SK-N-SH (cell line): ENCODE results near the gene MAGI2. TPM values are rescaled to one million over a fixed set of nuclear protein-coding genes. Genes with fewer than 3 reads are reported as not detected.

Source experiments
- CTCF ChIA-PET: fragments of 300-600, 350-600 bp; formaldehyde crosslinking; extraction: SDS; loops from one replicate; lab custom pipeline; 2021; lab: Yijun Ruan, JAX
- POLR2A ChIA-PET: fragments of 350-600 bp; sonication (Branson Sonifier 250); formaldehyde crosslinking; extraction: SDS; loops from one replicate; lab custom pipeline; 2020; ENCODE audit warnings: antibody characterized with exemption, inconsistent platforms; lab: Yijun Ruan, JAX
- DNase-seq: peaks from one replicate; pipeline ENCODE4 v3.0.0; 2012
- H2AFZ ChIP-seq: fragments of 200-600 bp; sonication (generic); 2 replicates; pipeline ENCODE4 v1.8.1; 2016; ENCODE audit warnings: antibody characterized with exemption, mild to moderate bottlenecking, low read depth
- H3F3A ChIP-seq: fragments of 200-600 bp; sonication (generic); replicated peaks from 2 replicates; pipeline ENCODE3; 2016; ENCODE audit warnings: antibody characterized with exemption, mild to moderate bottlenecking; ENCODE audit not compliant: insufficient read depth
- H3K27ac ChIP-seq, 2 experiments: fragments of 200-500 bp in 1 of 2; fragments of 200-600 bp in 1 of 2; sonication (Bioruptor generic) in 1 of 2; sonication (generic), shearing (Covaris generic) in 1 of 2; 2 replicates each; pipeline versions ENCODE4 v1.5.1 to v1.6.1; 2014 to 2016; ENCODE audit warnings: low read depth in 2 of 2, inconsistent platforms in 1 of 2, low read length in 1 of 2, mild to moderate bottlenecking in 1 of 2, mixed read lengths in 1 of 2
- H3K27me3 ChIP-seq: fragments of 200-600 bp; sonication (generic), shearing (Covaris generic); 2 replicates; pipeline ENCODE4 v1.6.1; 2016; ENCODE audit warnings: mixed run types; ENCODE audit not compliant: insufficient read depth
- H3K36me3 ChIP-seq, 2 experiments: fragments of 200-500 bp in 1 of 2; fragments of 200-600 bp in 1 of 2; sonication (Bioruptor generic) in 1 of 2; sonication (generic) in 1 of 2; replicated peaks in 1 of 2; 2 replicates each; pipeline versions ENCODE3 to v1.5.1; 2014 to 2016; ENCODE audit warnings: low read length in 1 of 2, mild to moderate bottlenecking in 1 of 2; ENCODE audit not compliant: insufficient read depth in 2 of 2, control insufficient read depth in 1 of 2
- H3K4me1 ChIP-seq, 2 experiments: fragments of 200-500 bp in 1 of 2; fragments of 200-600 bp in 1 of 2; sonication (Bioruptor generic) in 1 of 2; sonication (generic), shearing (Covaris generic) in 1 of 2; 2 replicates each; pipeline versions ENCODE4 v1.5.1 to v1.6.1; 2014 to 2016; ENCODE audit warnings: low read depth in 1 of 2, low read length in 1 of 2, mixed run types in 1 of 2; ENCODE audit not compliant: insufficient read depth in 2 of 2, control insufficient read depth in 1 of 2
- H3K4me2 ChIP-seq: fragments of 200-600 bp; sonication (generic), shearing (Covaris generic); 2 replicates; pipeline ENCODE4 v1.6.1; 2017; ENCODE audit warnings: mixed run types
- H3K4me3 ChIP-seq, 2 experiments: fragments of 200-500 bp in 1 of 2; fragments of 200-600 bp in 1 of 2; sonication (Bioruptor generic) in 1 of 2; sonication (generic), shearing (Covaris generic) in 1 of 2; 2 replicates each; pipeline versions ENCODE4 v1.5.1 to v1.8.1; 2014 to 2016; ENCODE audit warnings: low read depth in 2 of 2, inconsistent platforms in 1 of 2, low read length in 1 of 2, mild to moderate bottlenecking in 1 of 2, mixed read lengths in 1 of 2, moderate library complexity in 1 of 2
- H3K79me2 ChIP-seq: fragments of 200-600 bp; sonication (generic); 2 replicates; pipeline ENCODE4 v1.8.1; 2017; ENCODE audit warnings: mild to moderate bottlenecking; ENCODE audit not compliant: insufficient read depth
- H3K9ac ChIP-seq: fragments of 200-600 bp; sonication (generic); 2 replicates; pipeline ENCODE4 v1.6.1; 2017; ENCODE audit warnings: mixed run types
- H3K9me2 ChIP-seq: fragments of 200-600 bp; sonication (generic); 2 replicates; pipeline ENCODE4 v1.6.1; 2017; ENCODE audit warnings: mixed run types
- H3K9me3 ChIP-seq: fragments of 200-600 bp; sonication (generic); 2 replicates; pipeline ENCODE4 v1.6.1; 2017; ENCODE audit warnings: mixed run types, mild to moderate bottlenecking, moderate library complexity
- H4K20me1 ChIP-seq: fragments of 200-600 bp; sonication (generic); 2 replicates; pipeline ENCODE4 v1.6.1; 2017; ENCODE audit warnings: mild to moderate bottlenecking, mixed run types; ENCODE audit not compliant: insufficient read depth
- CHD2 ChIP-seq: fragments of 150-350 bp; IDR thresholded peaks from 2 replicates; pipeline ENCODE4 v1.6.1; 2018; ENCODE audit warnings: low read length; ENCODE audit not compliant: partially characterized antibody
- CTCF ChIP-seq: fragments of 200-600 bp; sonication (generic); IDR thresholded peaks from 2 replicates; pipeline ENCODE4 v1.6.1; 2017; ENCODE audit warnings: antibody characterized with exemption, mild to moderate bottlenecking, moderate library complexity
- ELF1 ChIP-seq: IDR thresholded peaks from 2 replicates; pipeline ENCODE4 v1.4.0; 2012
- FOXJ3 ChIP-seq: sonication (generic); formaldehyde crosslinking; IDR thresholded peaks from 2 replicates; pipeline ENCODE4 v1.5.1; 2020; ENCODE audit warnings: mild to moderate bottlenecking, missing genetic modification reagents
- GABPA ChIP-seq: IDR thresholded peaks from 2 replicates; pipeline ENCODE4 v1.4.0; 2012; ENCODE audit warnings: low read depth, mild to moderate bottlenecking
- GATA2 ChIP-seq: sonication (generic); formaldehyde crosslinking; IDR thresholded peaks from 2 replicates; pipeline ENCODE4 v1.5.0; 2020; ENCODE audit warnings: mild to moderate bottlenecking, missing genetic modification reagents
- IRF3 ChIP-seq: fragments of 150-350 bp; IDR thresholded peaks from 2 replicates; pipeline ENCODE4 v1.6.1; 2016; ENCODE audit warnings: mild to moderate bottlenecking, low read depth, low read length
- JUND ChIP-seq: IDR thresholded peaks from 2 replicates; pipeline ENCODE4 v1.4.0; 2012
- MEF2A ChIP-seq: IDR thresholded peaks from 2 replicates; pipeline ENCODE4 v1.4.0; 2012; ENCODE audit warnings: low read depth, borderline replicate concordance
- NRF1 ChIP-seq: IDR thresholded peaks from 2 replicates; pipeline ENCODE4 v1.6.1; 2012; ENCODE audit warnings: low read depth, mild to moderate bottlenecking, low read length
- PBX3 ChIP-seq: IDR thresholded peaks from 2 replicates; pipeline ENCODE4; 2012
- RAD21 ChIP-seq: IDR thresholded peaks from 2 replicates; pipeline ENCODE4 v1.6.1; 2012; ENCODE audit warnings: mild to moderate bottlenecking, low read length
- RCOR1 ChIP-seq: fragments of 150-350 bp; IDR thresholded peaks from 2 replicates; pipeline ENCODE4 v1.6.1; 2017; ENCODE audit warnings: antibody characterized with exemption, low read length
- RXRA ChIP-seq: IDR thresholded peaks from 2 replicates; pipeline ENCODE4 v1.4.0; 2012; ENCODE audit warnings: low read depth, mild to moderate bottlenecking, borderline replicate concordance
- SIN3A ChIP-seq: IDR thresholded peaks from 2 replicates; pipeline ENCODE4 v1.6.1; 2012; ENCODE audit warnings: low read depth, mild to moderate bottlenecking, low read length, moderate library complexity, borderline replicate concordance
- TAF1 ChIP-seq: IDR thresholded peaks from 2 replicates; pipeline ENCODE4 v1.6.1; 2012; ENCODE audit warnings: low read depth, mild to moderate bottlenecking, low read length, moderate library complexity, borderline replicate concordance
- TCF12 ChIP-seq: IDR thresholded peaks from 2 replicates; pipeline ENCODE4 v1.4.0; 2012
- TEAD4 ChIP-seq: IDR thresholded peaks from 2 replicates; pipeline ENCODE4 v1.4.0; 2012; ENCODE audit warnings: mild to moderate bottlenecking, borderline replicate concordance; ENCODE audit not compliant: insufficient read depth
- USF2 ChIP-seq: fragments of 150-350 bp; IDR thresholded peaks from 2 replicates; pipeline ENCODE4 v1.6.1; 2017; ENCODE audit warnings: antibody characterized with exemption, low read length, low read depth, borderline replicate concordance
- YY1 ChIP-seq: IDR thresholded peaks from 2 replicates; pipeline ENCODE4 v1.4.0; 2012; ENCODE audit warnings: low read depth, mild to moderate bottlenecking
- WGBS: methylation state at CpG from one replicate; pipeline ENCODE4 v1.1.6; 2017; ENCODE audit warnings: low lambda C conversion rate; 5-methylcytosine and 5-hydroxymethylcytosine counted together
- polyA plus RNA-seq, 3 experiments: library from polyadenylated mRNA; depleted of rRNA; stranded (reverse); fragments of >200 nt; gene quantifications; 2 replicates each; pipeline ENCODE4 v1.2.3, GENCODE V29; 2012

MAGI2 gene
- polyA plus RNA-seq, 1 of the 3 experiments (the other 2 are of a cell fraction): 1.1 TPM

GRCh38 chr7:78153285-78153684, 1300.2 kb downstream of the MAGI2 start:
- Histone ChIP-seq H3K4me2 (no peak overlapping the region), H3K27me3 (no peaks in the 10 kb centered on the region), H3K27ac (no peak overlapping the region), H4K20me1 (no peaks in the 10 kb centered on the region), H3K9ac (no peak overlapping the region), H3K79me2 (no peaks in the 10 kb centered on the region), H3K4me3 (no peak overlapping the region), H3F3A (peaks cover 22% of the 10 kb centered on the region), H3K9me3 (no peaks in the 10 kb centered on the region), H3K4me1 (peaks cover 11 to 30% of the 10 kb centered on the region in 2 experiments), H3K9me2 (no peaks in the 10 kb centered on the region), H2AFZ (no peak overlapping the region), H3K36me3 (no peaks in the 10 kb centered on the region)
- DNase-seq: no peak
- no peak for TF ChIP-seq TAF1
- no peak for TF ChIP-seq GATA2
- TF ChIP-seq RAD21: no peak
- TF ChIP-seq PBX3: no peak
- no peak for TF ChIP-seq GABPA
- TF ChIP-seq ELF1: no peak
- TF ChIP-seq CTCF: no peak
- TF ChIP-seq YY1: no peak
- no peak for TF ChIP-seq JUND
- TF ChIP-seq SIN3A: no peak
- TF ChIP-seq TEAD4: no peak
- ChIA-PET POLR2A (no interaction called here), CTCF (interaction anchor here (2.1 kb wide), 1 partner anchor 11 kb away, joined by 9 read pairs; no protein-coding TSS in a partner anchor)
- WGBS: 81% methylated on average over 4 of the region's 4 CpGs

GRCh38 chr7:78151229-78151628, 1302.2 kb downstream of the MAGI2 start:
- H3K79me2 ChIP-seq: no peaks in the 10 kb centered on the region
- H3K4me2 ChIP-seq: peak overlapping the region; percentile 9; the same call in 1 of the 2 replicates
- H3K9me2 ChIP-seq: no peaks in the 10 kb centered on the region
- no peak overlapping the region for H3K9ac ChIP-seq
- H3K9me3 ChIP-seq: no peaks in the 10 kb centered on the region
- H3K4me1 ChIP-seq: peaks cover 17 to 30% of the 10 kb centered on the region in 2 experiments
- ChIA-PET POLR2A (no interaction called here), CTCF (interaction anchor here (1.5 kb wide), 1 partner anchor 17 kb away, joined by 5 read pairs; no protein-coding TSS in a partner anchor)
- no peaks in the 10 kb centered on the region for H3K36me3 ChIP-seq
- peaks cover 28% of the 10 kb centered on the region for H3F3A ChIP-seq
- DNase-seq: no peak
- 41% methylated on average over 3 of the region's 3 CpGs for WGBS
- H3K27ac ChIP-seq: peak overlapping the region; percentile 40 to 51; a peak in 3 of 4 replicates
- H3K4me3 ChIP-seq: no peak overlapping the region
- H4K20me1 ChIP-seq: no peaks in the 10 kb centered on the region
- H3K27me3 ChIP-seq: no peaks in the 10 kb centered on the region
- no peak overlapping the region for H2AFZ ChIP-seq
- TF ChIP-seq NRF1: no peak
- TF ChIP-seq CHD2: no peak
- TF ChIP-seq IRF3: no peak
- TF ChIP-seq FOXJ3 (CRISPR knock-in tag): no peak
- TF ChIP-seq GABPA: no peak
- TF ChIP-seq RCOR1: no peak
- TF ChIP-seq ELF1: no peak
- TF ChIP-seq TCF12: peak; percentile 79
- no peak for TF ChIP-seq SIN3A
- peak; percentile 58; the same call in 1 of the 2 replicates for TF ChIP-seq PBX3
- peak; percentile 99 for TF ChIP-seq RXRA
- no peak for TF ChIP-seq USF2
- no peak for TF ChIP-seq TAF1
- TF ChIP-seq MEF2A: peak; percentile 33; the same call in 1 of the 2 replicates
